ENCODE measurements around the gene CFAP157.

The CFAP157 gene

GRCh38 chr9:127742435-127743088 is 35.8 kb downstream of the CFAP157 start:
- Histone ChIP-seq H3K9me3 (ENCODE audit: control insufficient read depth in 1 of 2, low read length in 2 of 2) (no peaks in the 10 kb centered on the region), H3K27me3 (ENCODE audit: low read depth, low read length) (no peaks in the 10 kb centered on the region), H3K4me1 (ENCODE audit: control insufficient read depth in 1 of 2, insufficient read depth in 2 of 2, low read length in 2 of 2) (peaks cover 5 to 22% of the 10 kb centered on the region in 2 donors), H3K4me3 (ENCODE audit: low read depth in 1 of 2, low read length in 2 of 2) (peak overlapping the region in 1 of 2 donors; percentile 40), H3K36me3 (ENCODE audit: control insufficient read depth in 1 of 2, insufficient read depth in 2 of 2, low read length in 2 of 2) (no peaks in the 10 kb centered on the region), H3K27ac (ENCODE audit: low read length) (no peak overlapping the region)

- H3K27me3 ChIP-seq (ENCODE audit: low read depth, low read length): no peaks in the 10 kb centered on the region
- no peak overlapping the region for H3K4me3 ChIP-seq (ENCODE audit: low read depth in 1 of 2, low read length in 2 of 2)
- peaks cover 5 to 22% of the 10 kb centered on the region in 2 donors for H3K4me1 ChIP-seq (ENCODE audit: control insufficient read depth in 1 of 2, insufficient read depth in 2 of 2, low read length in 2 of 2)
- H3K27ac ChIP-seq (ENCODE audit: low read length): no peak overlapping the region
- peaks cover 0 to 13% of the 10 kb centered on the region in 2 donors for H3K36me3 ChIP-seq (ENCODE audit: control insufficient read depth in 1 of 2, insufficient read depth in 2 of 2, low read length in 2 of 2)
- no peaks in the 10 kb centered on the region for H3K9me3 ChIP-seq (ENCODE audit: control insufficient read depth in 1 of 2, low read length in 2 of 2)
These were observed 37.8 kb downstream of the CFAP157 start for GRCh38 chr9:127744398-127745110.

- Histone ChIP-seq H3K36me3 (ENCODE audit: control insufficient read depth in 1 of 2, insufficient read depth in 2 of 2, low read length in 2 of 2) (peaks cover 0 to 20% of the 10 kb centered on the region in 2 donors), H3K4me3 (ENCODE audit: low read depth in 1 of 2, low read length in 2 of 2) (no peak overlapping the region)
These were observed 40.3 kb downstream of the CFAP157 start for GRCh38 chr9:127746959-127747569.

GRCh38 chr9:127749090-127749787 is 42.5 kb downstream of the CFAP157 start:
- H3K27me3 ChIP-seq (ENCODE audit: low read depth, low read length): no peaks in the 10 kb centered on the region
- H3K4me3 ChIP-seq (ENCODE audit: low read depth in 1 of 2, low read length in 2 of 2): no peak overlapping the region
- H3K9me3 ChIP-seq (ENCODE audit: control insufficient read depth in 1 of 2, low read length in 2 of 2): no peaks in the 10 kb centered on the region
- H3K36me3 ChIP-seq (ENCODE audit: control insufficient read depth in 1 of 2, insufficient read depth in 2 of 2, low read length in 2 of 2): peaks cover 0 to 20% of the 10 kb centered on the region in 2 donors
- peaks cover 0 to under 1% of the 10 kb centered on the region in 2 donors for H3K4me1 ChIP-seq (ENCODE audit: control insufficient read depth in 1 of 2, insufficient read depth in 2 of 2, low read length in 2 of 2)
- no peak overlapping the region for H3K27ac ChIP-seq (ENCODE audit: low read length)

More at GRCh38 chr9:127746959-127747569, 40.3 kb downstream of the CFAP157 start:
- no peaks in the 10 kb centered on the region for H3K9me3 ChIP-seq (ENCODE audit: control insufficient read depth in 1 of 2, low read length in 2 of 2)
- H3K4me1 ChIP-seq (ENCODE audit: control insufficient read depth in 1 of 2, insufficient read depth in 2 of 2, low read length in 2 of 2): peaks cover 0 to 10% of the 10 kb centered on the region in 2 donors
- no peak overlapping the region for H3K27ac ChIP-seq (ENCODE audit: low read length)
- no peaks in the 10 kb centered on the region for H3K27me3 ChIP-seq (ENCODE audit: low read depth, low read length)

GRCh38 chr9:127751269-127752054 is 44.7 kb downstream of the CFAP157 start:
- Histone ChIP-seq H3K27ac (ENCODE audit: low read length) (no peak overlapping the region), H3K4me3 (ENCODE audit: low read depth in 1 of 2, low read length in 2 of 2) (no peak overlapping the region), H3K9me3 (ENCODE audit: control insufficient read depth in 1 of 2, low read length in 2 of 2) (no peaks in the 10 kb centered on the region), H3K4me1 (ENCODE audit: control insufficient read depth in 1 of 2, insufficient read depth in 2 of 2, low read length in 2 of 2) (peaks cover 0 to 7% of the 10 kb centered on the region in 2 donors), H3K27me3 (ENCODE audit: low read depth, low read length) (no peaks in the 10 kb centered on the region), H3K36me3 (ENCODE audit: control insufficient read depth in 1 of 2, insufficient read depth in 2 of 2, low read length in 2 of 2) (peaks cover 0 to 20% of the 10 kb centered on the region in 2 donors)

GRCh38 chr9:127753148-127753547 is 46.4 kb downstream of the CFAP157 start:
- Histone ChIP-seq H3K27me3 (ENCODE audit: low read depth, low read length) (no peaks in the 10 kb centered on the region), H3K9me3 (ENCODE audit: control insufficient read depth in 1 of 2, low read length in 2 of 2) (no peaks in the 10 kb centered on the region), H3K27ac (ENCODE audit: low read length) (no peak overlapping the region), H3K36me3 (ENCODE audit: control insufficient read depth in 1 of 2, insufficient read depth in 2 of 2, low read length in 2 of 2) (peaks cover 0 to 20% of the 10 kb centered on the region in 2 donors), H3K4me1 (ENCODE audit: control insufficient read depth in 1 of 2, insufficient read depth in 2 of 2, low read length in 2 of 2) (peaks cover 0 to 7% of the 10 kb centered on the region in 2 donors), H3K4me3 (ENCODE audit: low read depth in 1 of 2, low read length in 2 of 2) (no peak overlapping the region)

GRCh38 chr9:127753622-127754021 is 46.8 kb downstream of the CFAP157 start:
- Histone ChIP-seq H3K27ac (ENCODE audit: low read length) (no peak overlapping the region), H3K4me1 (ENCODE audit: control insufficient read depth in 1 of 2, insufficient read depth in 2 of 2, low read length in 2 of 2) (peaks cover 0 to 7% of the 10 kb centered on the region in 2 donors), H3K27me3 (ENCODE audit: low read depth, low read length) (no peaks in the 10 kb centered on the region), H3K4me3 (ENCODE audit: low read depth in 1 of 2, low read length in 2 of 2) (no peak overlapping the region), H3K36me3 (ENCODE audit: control insufficient read depth in 1 of 2, insufficient read depth in 2 of 2, low read length in 2 of 2) (peaks cover 0 to 17% of the 10 kb centered on the region in 2 donors), H3K9me3 (ENCODE audit: control insufficient read depth in 1 of 2, low read length in 2 of 2) (no peaks in the 10 kb centered on the region)

- no peaks in the 10 kb centered on the region for H3K9me3 ChIP-seq (ENCODE audit: control insufficient read depth in 1 of 2, low read length in 2 of 2)
- H3K4me3 ChIP-seq (ENCODE audit: low read depth in 1 of 2, low read length in 2 of 2): no peak overlapping the region
- H3K27ac ChIP-seq (ENCODE audit: low read length): no peak overlapping the region
- peaks cover 0 to 9% of the 10 kb centered on the region in 2 donors for H3K36me3 ChIP-seq (ENCODE audit: control insufficient read depth in 1 of 2, insufficient read depth in 2 of 2, low read length in 2 of 2)
- H3K4me1 ChIP-seq (ENCODE audit: control insufficient read depth in 1 of 2, insufficient read depth in 2 of 2, low read length in 2 of 2): peaks cover 0 to 7% of the 10 kb centered on the region in 2 donors
- no peaks in the 10 kb centered on the region for H3K27me3 ChIP-seq (ENCODE audit: low read depth, low read length)
These were observed 47.6 kb downstream of the CFAP157 start for GRCh38 chr9:127754099-127755060.

- Histone ChIP-seq H3K4me1 (ENCODE audit: control insufficient read depth in 1 of 2, insufficient read depth in 2 of 2, low read length in 2 of 2) (peaks cover 0 to 7% of the 10 kb centered on the region in 2 donors), H3K36me3 (ENCODE audit: control insufficient read depth in 1 of 2, insufficient read depth in 2 of 2, low read length in 2 of 2) (peaks cover 0 to 4% of the 10 kb centered on the region in 2 donors), H3K27ac (ENCODE audit: low read length) (no peak overlapping the region), H3K27me3 (ENCODE audit: low read depth, low read length) (no peaks in the 10 kb centered on the region), H3K9me3 (ENCODE audit: control insufficient read depth in 1 of 2, low read length in 2 of 2) (no peaks in the 10 kb centered on the region), H3K4me3 (ENCODE audit: low read depth in 1 of 2, low read length in 2 of 2) (no peak overlapping the region)
These were observed 48.6 kb downstream of the CFAP157 start for GRCh38 chr9:127755061-127756060.

Data from muscle layer of duodenum (tissue), 2 donors.